HCT116 (cell line): Measurements from ENCODE around the gene TM9SF4. TPM values are rescaled to one million over a fixed set of nuclear protein-coding genes. Genes with fewer than 3 reads are reported as not detected.

ENCODE experiments used
- ATAC-seq: fragments of 200-7000 bp; cut with Tn5 transposase; 2 replicates; pipeline ENCODE4 v1.9.1; 2020; ENCODE audit warnings: mild to moderate bottlenecking, moderate library complexity
- BruUV-seq: library from RNA; stranded (reverse); fragments of 400-500 nt; replicated peaks from 2 replicates; lab custom pipeline; 2021; lab: Mats Ljungman, UMichigan
- CTCF ChIA-PET: fragments of 300-600 bp; sonication (Branson Sonifier 250); formaldehyde crosslinking; loops from one replicate; lab custom pipeline; 2021; ENCODE audit warnings: antibody characterized with exemption; lab: Charles Lee
- POLR2A ChIA-PET: fragments of 300-600, 350-600 bp; sonication (Branson Sonifier 250); formaldehyde crosslinking; loops from one replicate; lab custom pipeline; 2021; ENCODE audit warnings: antibody characterized with exemption; lab: Charles Lee
- RAD21 ChIA-PET, 2 experiments: fragments of 300-600 bp; sonication (Branson Sonifier 250); formaldehyde crosslinking; loops; one replicate each; lab custom pipeline; 2023; ENCODE audit warnings: low total read pairs in 2 of 2; ENCODE audit not compliant: uncharacterized antibody in 2 of 2, unreplicated experiment in 2 of 2, low non-redundant PET in 1 of 2; lab: Charles Lee
- DNase-seq: peaks from one replicate; pipeline ENCODE4 v3.0.0-alpha.2; 2010; ENCODE audit warnings: low read depth, low spot score
- H2AFZ ChIP-seq: fragments of 200-600 bp; shearing (Covaris generic), sonication (generic); 2 replicates; pipeline ENCODE4 v1.6.1; 2017; ENCODE audit warnings: low read depth, mixed run types, mixed read lengths, antibody characterized with exemption, low read length; ENCODE audit not compliant: poor library complexity, severe bottlenecking
- H3K27ac ChIP-seq: 2 replicates; pipeline ENCODE4 v1.5.1; 2012; ENCODE audit warnings: low read depth, low read length
- H3K27me3 ChIP-seq: fragments of 200-600 bp; sonication (generic); 2 replicates; pipeline ENCODE4 v1.6.1; 2016; ENCODE audit warnings: mixed run types, low read length, mixed read lengths; ENCODE audit not compliant: insufficient read depth
- H3K36me3 ChIP-seq, 2 experiments: fragments of 200-500 bp in 1 of 2; fragments of 200-600 bp in 1 of 2; sonication (Bioruptor generic) in 1 of 2; sonication (generic) in 1 of 2; 2 replicates each; pipeline versions ENCODE4 v1.5.1 to v1.6.1; 2014 to 2016; ENCODE audit warnings: low read length in 2 of 2, inconsistent platforms in 1 of 2, mixed read lengths in 1 of 2, mixed run types in 1 of 2; ENCODE audit not compliant: insufficient read depth in 2 of 2, control insufficient read depth in 1 of 2
- H3K4me1 ChIP-seq, 2 experiments: fragments of 200-600 bp in 1 of 2; sonication (generic) in 1 of 2; 2 replicates each; pipeline versions ENCODE4 v1.5.1 to v1.6.1; 2012 to 2017; ENCODE audit warnings: low read length in 2 of 2, inconsistent platforms in 1 of 2, mild to moderate bottlenecking in 1 of 2, mixed read lengths in 1 of 2, mixed run types in 1 of 2, moderate library complexity in 1 of 2; ENCODE audit not compliant: insufficient read depth in 2 of 2, control insufficient read depth in 1 of 2
- H3K4me2 ChIP-seq: fragments of 200-600 bp; sonication (generic); 2 replicates; pipeline ENCODE4 v1.6.1; 2017; ENCODE audit warnings: mixed run types, low read length, mixed read lengths
- H3K4me3 ChIP-seq, 2 experiments: fragments of 200-600 bp in 1 of 2; sonication (generic) in 1 of 2; replicated peaks in 1 of 2; 2 replicates each; pipeline ENCODE4 v1.5.1; 2011 to 2016; ENCODE audit warnings: low read length in 2 of 2, control low read depth in 1 of 2, low read depth in 1 of 2, mild to moderate bottlenecking in 1 of 2, mixed read lengths in 1 of 2, mixed run types in 1 of 2
- H3K79me2 ChIP-seq: fragments of 200-600 bp; sonication (generic); 2 replicates; pipeline ENCODE4 v1.6.1; 2017; ENCODE audit warnings: mild to moderate bottlenecking, mixed run types, low read length, moderate library complexity, mixed read lengths; ENCODE audit not compliant: insufficient read depth
- H3K9ac ChIP-seq: fragments of 200-600 bp; sonication (generic); 2 replicates; pipeline ENCODE4 v1.6.1; 2016; ENCODE audit warnings: low read length, mixed read lengths
- H3K9me2 ChIP-seq: fragments of 200-600 bp; sonication (generic), shearing (Covaris generic); 2 replicates; pipeline ENCODE4 v1.6.1; 2017; ENCODE audit warnings: mixed run types, mild to moderate bottlenecking, moderate library complexity; ENCODE audit not compliant: insufficient read depth
- H3K9me3 ChIP-seq, 2 experiments: fragments of 200-500 bp in 1 of 2; fragments of 200-600 bp in 1 of 2; sonication (Bioruptor generic) in 1 of 2; sonication (generic) in 1 of 2; 2 replicates each; pipeline ENCODE4 v1.6.1; 2014 to 2017; ENCODE audit warnings: low read length in 2 of 2, mixed read lengths in 2 of 2, inconsistent platforms in 1 of 2, low read depth in 1 of 2, mild to moderate bottlenecking in 1 of 2, mixed run types in 1 of 2, moderate library complexity in 1 of 2; ENCODE audit not compliant: control insufficient read depth in 1 of 2, insufficient read depth in 1 of 2
- H4K20me1 ChIP-seq: fragments of 200-600 bp; sonication (generic), shearing (Covaris generic); 2 replicates; pipeline ENCODE4 v1.6.1; 2017; ENCODE audit warnings: mixed run types, mild to moderate bottlenecking, moderate library complexity; ENCODE audit not compliant: insufficient read depth
- CBX3 ChIP-seq: IDR thresholded peaks from 2 replicates; pipeline ENCODE4 v1.6.1; 2012; ENCODE audit warnings: low read depth
- POLR2A ChIP-seq: IDR thresholded peaks from 2 replicates; pipeline ENCODE4 v1.7.0; 2011; ENCODE audit warnings: borderline replicate concordance; ENCODE audit not compliant: insufficient read depth, insufficient read length; ENCODE audit errors: extremely low read depth
- SIN3A ChIP-seq: IDR thresholded peaks from 2 replicates; pipeline ENCODE4 v1.6.1; 2012; ENCODE audit warnings: low read depth
- SP1 ChIP-seq: IDR thresholded peaks from 2 replicates; pipeline ENCODE4 v1.6.1; 2012; ENCODE audit warnings: low read depth
- SRF ChIP-seq: IDR thresholded peaks from 2 replicates; pipeline ENCODE4 v1.6.1; 2012; ENCODE audit warnings: low read depth
- TCF7L2 ChIP-seq: IDR thresholded peaks from 2 replicates; pipeline ENCODE4 v1.7.0; 2011; ENCODE audit warnings: borderline replicate concordance, inconsistent platforms; ENCODE audit not compliant: insufficient read depth, insufficient read length; ENCODE audit errors: extremely low read depth
- YY1 ChIP-seq: IDR thresholded peaks from 2 replicates; pipeline ENCODE4 v1.6.1; 2011; ENCODE audit warnings: low read length, low read depth, moderate library complexity, mild to moderate bottlenecking; ENCODE audit not compliant: insufficient replicate concordance; ENCODE audit errors: extremely low read depth
- ZNF274 ChIP-seq: fragments of 200-500 bp; sonication (Bioruptor generic); IDR thresholded peaks from 2 replicates; pipeline ENCODE4 v1.6.1; 2014; ENCODE audit warnings: mild to moderate bottlenecking, low read depth, low read length, inconsistent platforms
- intact Hi-C: fragments of 100-400 bp; cut with micrococcal nuclease; formaldehyde crosslinking; loops from 2 replicates; pipeline ENCODE4 v1.10.0; 2022
- total RNA-seq: library from RNA; stranded (reverse); gene quantifications from one replicate; pipeline ENCODE4 v1.2.1, GENCODE V29; 2021; ENCODE audit not compliant: unreplicated experiment
- TF ChIP-seq, protein P1 (sequence below): IDR thresholded peaks from 2 replicates; pipeline ENCODE4 v1.6.1; 2012; ENCODE audit warnings: low read depth
- TF ChIP-seq, protein P2 (sequence below): IDR thresholded peaks from 2 replicates; pipeline ENCODE4 v1.6.1; 2011; ENCODE audit warnings: mild to moderate bottlenecking, low read length, moderate library complexity; ENCODE audit not compliant: insufficient replicate concordance; ENCODE audit errors: extremely low read depth

Gene TM9SF4
- total RNA-seq, 1 experiment from 2014 or later: 51.2 TPM

- Histone ChIP-seq H3K27ac (no peak overlapping the region), H4K20me1 (no peaks in the 10 kb centered on the region), H3K27me3 (no peaks in the 10 kb centered on the region), H3K4me3 (no peak overlapping the region), H3K4me1 (no peaks in the 10 kb centered on the region), H3K36me3 (peaks cover 44 to 51% of the 10 kb centered on the region in 2 experiments; a peak in 3 of 4 replicates), H3K4me2 (no peak overlapping the region), H3K9ac (no peak overlapping the region), H3K79me2 (peaks cover 6% of the 10 kb centered on the region), H3K9me3 (no peaks in the 10 kb centered on the region), H2AFZ (no peak overlapping the region), H3K9me2 (no peaks in the 10 kb centered on the region)
- TF ChIP-seq SP1 (no peak), ZNF274 (no peak), TCF7L2 (no peak), POLR2A (no peak), CBX3 (no peak), SIN3A (no peak), YY1 (no peak), SRF (no peak)
- TF ChIP-seq, protein P1, sequence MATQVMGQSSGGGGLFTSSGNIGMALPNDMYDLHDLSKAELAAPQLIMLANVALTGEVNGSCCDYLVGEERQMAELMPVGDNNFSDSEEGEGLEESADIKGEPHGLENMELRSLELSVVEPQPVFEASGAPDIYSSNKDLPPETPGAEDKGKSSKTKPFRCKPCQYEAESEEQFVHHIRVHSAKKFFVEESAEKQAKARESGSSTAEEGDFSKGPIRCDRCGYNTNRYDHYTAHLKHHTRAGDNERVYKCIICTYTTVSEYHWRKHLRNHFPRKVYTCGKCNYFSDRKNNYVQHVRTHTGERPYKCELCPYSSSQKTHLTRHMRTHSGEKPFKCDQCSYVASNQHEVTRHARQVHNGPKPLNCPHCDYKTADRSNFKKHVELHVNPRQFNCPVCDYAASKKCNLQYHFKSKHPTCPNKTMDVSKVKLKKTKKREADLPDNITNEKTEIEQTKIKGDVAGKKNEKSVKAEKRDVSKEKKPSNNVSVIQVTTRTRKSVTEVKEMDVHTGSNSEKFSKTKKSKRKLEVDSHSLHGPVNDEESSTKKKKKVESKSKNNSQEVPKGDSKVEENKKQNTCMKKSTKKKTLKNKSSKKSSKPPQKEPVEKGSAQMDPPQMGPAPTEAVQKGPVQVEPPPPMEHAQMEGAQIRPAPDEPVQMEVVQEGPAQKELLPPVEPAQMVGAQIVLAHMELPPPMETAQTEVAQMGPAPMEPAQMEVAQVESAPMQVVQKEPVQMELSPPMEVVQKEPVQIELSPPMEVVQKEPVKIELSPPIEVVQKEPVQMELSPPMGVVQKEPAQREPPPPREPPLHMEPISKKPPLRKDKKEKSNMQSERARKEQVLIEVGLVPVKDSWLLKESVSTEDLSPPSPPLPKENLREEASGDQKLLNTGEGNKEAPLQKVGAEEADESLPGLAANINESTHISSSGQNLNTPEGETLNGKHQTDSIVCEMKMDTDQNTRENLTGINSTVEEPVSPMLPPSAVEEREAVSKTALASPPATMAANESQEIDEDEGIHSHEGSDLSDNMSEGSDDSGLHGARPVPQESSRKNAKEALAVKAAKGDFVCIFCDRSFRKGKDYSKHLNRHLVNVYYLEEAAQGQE: no peak
- TF ChIP-seq, protein P2, sequence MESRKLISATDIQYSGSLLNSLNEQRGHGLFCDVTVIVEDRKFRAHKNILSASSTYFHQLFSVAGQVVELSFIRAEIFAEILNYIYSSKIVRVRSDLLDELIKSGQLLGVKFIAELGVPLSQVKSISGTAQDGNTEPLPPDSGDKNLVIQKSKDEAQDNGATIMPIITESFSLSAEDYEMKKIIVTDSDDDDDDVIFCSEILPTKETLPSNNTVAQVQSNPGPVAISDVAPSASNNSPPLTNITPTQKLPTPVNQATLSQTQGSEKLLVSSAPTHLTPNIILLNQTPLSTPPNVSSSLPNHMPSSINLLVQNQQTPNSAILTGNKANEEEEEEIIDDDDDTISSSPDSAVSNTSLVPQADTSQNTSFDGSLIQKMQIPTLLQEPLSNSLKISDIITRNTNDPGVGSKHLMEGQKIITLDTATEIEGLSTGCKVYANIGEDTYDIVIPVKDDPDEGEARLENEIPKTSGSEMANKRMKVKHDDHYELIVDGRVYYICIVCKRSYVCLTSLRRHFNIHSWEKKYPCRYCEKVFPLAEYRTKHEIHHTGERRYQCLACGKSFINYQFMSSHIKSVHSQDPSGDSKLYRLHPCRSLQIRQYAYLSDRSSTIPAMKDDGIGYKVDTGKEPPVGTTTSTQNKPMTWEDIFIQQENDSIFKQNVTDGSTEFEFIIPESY: no peak
- no TSS peak for BruUV-seq
- ATAC-seq (no peak), DNase-seq (no peak)
- RAD21 ChIA-PET: no interaction called here
- intact Hi-C loops: no loop called here
- CTCF ChIA-PET: no interaction called here
- POLR2A ChIA-PET: no interaction called here
These were observed 31.1 kb downstream of the TM9SF4 start for GRCh38 chr20:32140603-32141002.
